HG03558 (cell line): ENCODE results near the gene EFCAB6.
"Not testable (repeated sequence)": the region's sequence is repeated elsewhere in the genome, so short reads cannot be mapped to it uniquely, and the experiment has no call there.

Source experiments
- ATAC-seq: cut with Tn5 transposase; IDR thresholded peaks from one replicate; pipeline ENCODE4 v1.9.1; 2021; ENCODE audit warnings: moderate number of reproducible peaks; ENCODE audit not compliant: unreplicated experiment; ENCODE audit errors: extremely low read depth

The EFCAB6 gene

DNA sequence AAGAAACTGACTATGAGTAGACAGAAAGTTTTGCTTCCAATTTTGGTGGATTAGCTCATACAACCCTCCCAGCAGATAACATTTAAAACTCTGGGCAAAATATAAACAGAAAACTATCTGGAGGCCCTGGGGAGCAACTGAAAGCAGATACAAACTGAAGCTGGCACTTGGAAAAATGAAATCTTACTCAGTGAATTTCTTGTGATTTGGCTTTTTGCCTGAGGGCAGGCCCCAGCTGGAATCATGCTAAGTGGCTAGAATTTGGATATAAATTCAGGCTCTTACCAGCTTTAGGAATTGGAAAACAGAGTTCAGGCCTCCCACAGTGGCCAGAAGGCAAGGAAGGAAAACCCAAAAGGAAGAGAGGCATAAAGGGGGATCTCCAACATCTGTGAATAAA is 85.8 kb downstream of the EFCAB6 start:
- ATAC-seq = no peak

DNA sequence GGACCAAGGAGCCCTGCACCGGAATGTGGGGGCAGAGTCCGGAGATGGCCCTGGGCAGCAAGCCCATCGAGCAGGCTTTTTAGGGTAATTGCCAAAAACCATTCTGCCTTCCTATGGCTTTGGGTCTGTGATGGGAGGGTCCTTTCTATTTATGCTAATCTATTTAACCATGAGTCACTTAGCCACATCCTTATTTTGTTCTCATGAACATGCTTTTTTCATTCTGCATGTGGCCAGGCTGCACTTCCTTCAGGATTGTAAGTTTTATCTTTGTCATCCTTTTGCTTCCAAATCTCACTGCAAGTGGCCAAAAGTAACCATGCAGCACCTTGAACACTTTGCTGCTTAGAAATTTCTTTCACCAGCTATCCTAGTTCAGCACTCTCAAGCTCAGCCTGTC is 88.3 kb downstream of the EFCAB6 start:
- no peak for ATAC-seq

DNA sequence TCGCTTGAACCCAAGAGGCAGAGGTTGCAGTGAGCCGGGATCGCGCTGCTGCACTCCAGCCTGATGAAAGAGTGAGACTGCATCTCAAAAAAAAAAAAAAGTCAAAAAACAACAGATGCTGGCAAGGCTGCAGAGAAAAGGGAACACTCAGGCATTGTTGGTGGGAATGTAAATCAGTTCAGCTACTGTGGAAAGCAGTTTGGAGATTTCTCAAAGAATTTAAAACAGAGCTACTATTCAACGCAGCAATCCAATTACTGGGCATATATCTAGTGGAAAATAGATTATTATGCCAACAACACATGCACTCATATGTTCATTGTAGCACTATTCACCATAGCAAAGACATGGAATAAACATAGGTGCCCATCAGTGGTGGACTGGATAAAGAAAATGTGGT is 89.7 kb downstream of the EFCAB6 start:
- no peak for ATAC-seq

DNA sequence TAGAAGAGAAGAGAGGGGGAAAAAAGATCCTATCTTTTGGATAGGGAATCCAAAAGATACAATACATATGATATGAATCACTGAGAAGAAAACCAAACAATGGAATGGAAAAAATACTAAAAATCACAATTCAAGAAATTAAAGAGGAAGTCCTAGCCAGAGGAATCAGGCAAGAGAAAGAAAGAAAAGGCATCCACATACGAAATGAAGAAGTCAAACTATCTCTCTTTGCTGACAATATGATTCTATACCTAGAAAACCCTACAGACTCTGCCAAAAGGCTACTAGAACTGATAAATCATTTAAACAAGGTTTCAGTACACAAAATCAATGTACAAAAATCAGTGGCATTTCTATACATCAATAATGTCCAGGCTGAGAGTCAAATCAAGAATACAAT is 91.4 kb downstream of the EFCAB6 start:
- no peak for ATAC-seq

DNA sequence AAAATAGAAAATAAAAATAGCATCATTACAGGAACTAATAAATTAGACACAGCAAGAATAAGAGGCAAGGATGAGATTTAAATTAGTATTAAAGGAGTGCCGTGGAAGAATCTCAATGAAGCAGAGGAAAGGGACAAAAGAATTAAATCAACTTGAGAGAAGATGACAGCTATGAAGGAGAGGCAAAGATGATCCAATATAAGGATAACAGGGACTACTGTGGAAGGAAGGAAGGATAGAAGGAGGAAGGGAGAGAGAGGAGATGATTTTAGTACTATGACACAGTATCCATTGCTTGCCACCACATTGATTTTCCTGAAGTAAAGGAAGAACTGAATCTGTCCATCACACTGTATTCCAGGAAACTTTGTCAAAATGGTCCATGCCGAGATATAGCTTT is 98.0 kb downstream of the EFCAB6 start:
- no peak for ATAC-seq

DNA sequence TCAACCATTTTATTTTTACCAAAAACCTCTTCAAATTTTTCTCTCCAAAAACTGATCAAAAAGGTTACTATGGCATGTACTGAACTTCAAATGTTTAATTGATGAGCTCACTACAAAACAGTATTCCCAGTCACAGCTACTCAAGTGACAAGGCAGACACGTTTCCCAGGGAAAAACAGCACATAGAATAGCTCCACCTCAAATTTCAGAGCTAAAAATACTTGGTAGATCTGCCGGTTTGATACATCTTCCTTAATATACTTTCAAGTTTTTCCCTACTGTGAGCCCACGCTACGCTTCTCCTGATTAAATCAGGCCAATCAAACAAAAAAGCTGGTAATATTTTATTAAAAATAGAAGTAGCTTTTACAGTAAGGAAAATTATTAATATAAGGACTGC is 100.4 kb downstream of the EFCAB6 start:
- no peak for ATAC-seq

DNA sequence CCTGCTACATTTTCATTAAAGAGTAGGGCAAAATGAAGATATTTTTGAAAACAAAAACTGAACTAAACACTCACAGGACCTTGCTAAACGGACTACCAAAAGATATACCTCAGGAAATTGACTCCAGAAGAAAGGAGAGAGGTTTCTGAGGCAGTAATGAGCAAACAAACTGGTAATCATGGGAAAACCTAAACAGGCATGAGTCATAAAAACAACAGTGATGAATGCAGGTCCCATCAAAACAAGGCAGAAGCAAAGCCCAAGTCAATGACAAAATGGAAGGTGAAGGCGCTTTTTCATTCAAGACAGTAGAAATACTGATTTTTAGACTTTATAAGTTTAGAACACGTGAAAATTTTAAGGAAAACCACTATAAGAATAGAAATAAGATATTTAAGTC is 104.5 kb downstream of the EFCAB6 start:
- no peak for ATAC-seq

DNA sequence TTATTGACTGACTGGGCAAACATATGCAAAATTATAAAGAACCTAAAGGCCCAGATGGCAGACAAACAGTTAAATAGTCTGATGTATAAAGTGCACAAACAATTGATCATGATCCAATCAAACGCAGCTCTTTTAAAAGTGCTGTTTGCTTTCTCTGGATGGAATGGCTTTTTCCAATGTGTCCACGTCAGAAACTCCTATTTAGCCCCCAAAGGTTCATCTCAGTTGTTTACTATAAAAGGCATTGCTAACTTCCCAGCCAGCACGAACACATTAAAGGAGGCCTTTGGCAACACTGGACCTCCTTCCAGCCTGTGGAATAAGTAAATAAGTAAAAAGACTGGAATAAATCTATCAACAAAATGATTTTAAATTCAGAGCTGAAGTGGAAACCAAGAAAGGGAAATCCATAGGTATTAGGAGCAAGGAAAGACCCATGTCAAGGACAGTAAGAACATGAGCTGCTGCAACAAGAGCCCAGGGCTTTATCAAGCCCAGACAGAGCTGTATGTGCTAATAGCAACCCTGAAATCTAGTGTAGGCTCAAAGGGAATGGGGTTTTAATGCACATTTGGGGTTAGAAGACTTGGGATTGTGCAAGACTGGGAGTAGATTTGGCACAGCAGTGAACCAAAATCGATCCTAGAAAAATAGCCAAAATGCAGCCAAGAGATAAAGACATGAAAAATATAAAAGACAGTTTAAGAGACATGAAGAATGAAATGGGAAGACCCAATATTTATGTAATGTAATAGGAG is 105.4 kb downstream of the EFCAB6 start:
- no peak for ATAC-seq

DNA sequence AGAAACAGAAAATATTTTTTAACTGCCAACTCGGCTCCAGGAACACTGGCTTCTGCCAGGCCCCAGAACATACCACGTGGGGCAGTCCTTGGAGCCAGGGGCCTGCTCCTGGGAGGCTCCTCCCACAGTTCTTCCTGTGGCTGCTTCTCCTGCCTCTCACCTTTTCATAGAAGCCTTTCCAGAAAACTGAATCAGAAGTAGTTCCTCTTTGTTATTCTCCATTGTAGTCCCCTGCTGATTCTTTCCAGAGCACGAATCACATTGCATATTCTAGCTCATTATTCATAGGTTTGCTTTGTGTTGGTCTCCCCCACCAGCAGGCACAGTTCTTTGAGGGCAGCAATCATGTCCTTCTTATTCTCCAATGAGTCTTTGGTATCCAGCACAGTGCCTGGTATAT is 106.0 kb downstream of the EFCAB6 start:
- ATAC-seq = no peak

DNA sequence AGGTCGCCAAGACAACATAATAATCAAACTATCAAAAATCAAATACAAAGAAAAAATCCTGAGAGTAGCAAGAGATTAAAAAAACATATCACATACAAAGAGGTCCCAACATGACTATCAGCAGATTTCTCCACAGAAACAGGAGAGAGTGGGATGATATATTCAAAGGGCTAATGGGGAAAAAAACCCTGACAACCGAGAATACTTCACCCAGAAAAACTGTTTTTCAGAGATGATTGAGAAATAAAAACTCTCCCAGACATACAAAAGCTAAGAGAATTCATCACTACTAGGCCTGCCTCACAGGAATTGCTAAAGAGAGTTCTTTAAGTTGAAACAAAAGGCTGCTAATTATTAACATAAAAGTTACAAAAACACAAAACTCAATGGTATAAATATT is 108.1 kb downstream of the EFCAB6 start:
- ATAC-seq = no peak

DNA sequence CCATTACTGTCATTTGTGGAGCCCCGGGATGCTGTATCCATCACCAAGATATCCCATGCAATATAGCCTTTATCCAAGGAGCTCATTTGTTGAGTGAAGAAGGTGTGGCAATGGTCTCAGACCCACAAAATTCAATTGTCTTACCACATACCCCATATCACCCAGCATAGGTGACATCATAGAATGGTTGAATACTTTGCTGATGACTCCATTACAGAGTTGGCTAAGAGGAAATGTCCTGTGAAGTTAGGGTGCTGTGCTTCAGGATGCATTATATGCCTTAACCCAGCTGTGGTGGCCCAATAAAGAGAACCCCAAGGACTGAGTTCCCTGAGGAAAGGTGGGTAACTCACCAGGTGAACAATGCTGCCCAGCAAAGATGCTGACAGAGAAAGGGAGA is 113.7 kb downstream of the EFCAB6 start:
- no peak for ATAC-seq

DNA sequence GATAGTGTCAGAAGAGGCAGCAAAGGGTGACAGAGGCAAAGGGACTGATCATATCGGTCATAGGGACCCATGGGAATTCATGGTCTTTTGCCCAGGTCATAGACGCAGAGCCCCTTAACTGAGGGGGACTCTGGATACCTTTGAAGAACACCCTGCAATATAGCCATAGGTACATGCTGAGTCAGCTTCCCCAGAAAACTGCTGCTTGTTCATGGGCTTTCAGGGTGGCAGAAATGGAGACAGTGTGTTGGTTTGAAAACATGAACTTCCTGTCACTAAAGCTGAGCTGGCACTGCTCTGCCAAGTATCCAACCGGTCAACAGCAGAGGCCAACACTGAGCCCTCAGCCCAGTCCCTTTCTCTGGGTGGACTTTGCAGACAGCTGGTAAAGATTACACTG is 114.2 kb downstream of the EFCAB6 start:
- ATAC-seq = no peak

DNA sequence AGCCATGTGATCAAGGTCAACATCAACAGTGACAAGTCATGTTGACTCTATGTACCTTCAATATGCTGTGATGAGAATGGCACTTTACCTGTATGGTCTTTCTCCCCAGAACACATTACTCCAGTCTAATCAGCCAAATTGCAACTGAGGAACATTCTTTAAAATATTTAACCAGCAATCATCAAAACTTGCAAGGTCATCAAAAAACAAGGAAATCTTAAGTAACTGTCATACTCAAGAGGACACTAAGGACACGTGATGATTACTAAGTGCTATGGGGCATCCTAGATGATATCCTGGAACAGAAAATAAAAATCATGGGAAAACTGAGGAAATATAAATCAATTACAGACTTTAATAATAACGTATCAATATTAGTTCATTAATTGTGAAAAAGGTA is 118.9 kb downstream of the EFCAB6 start:
- no peak for ATAC-seq

DNA sequence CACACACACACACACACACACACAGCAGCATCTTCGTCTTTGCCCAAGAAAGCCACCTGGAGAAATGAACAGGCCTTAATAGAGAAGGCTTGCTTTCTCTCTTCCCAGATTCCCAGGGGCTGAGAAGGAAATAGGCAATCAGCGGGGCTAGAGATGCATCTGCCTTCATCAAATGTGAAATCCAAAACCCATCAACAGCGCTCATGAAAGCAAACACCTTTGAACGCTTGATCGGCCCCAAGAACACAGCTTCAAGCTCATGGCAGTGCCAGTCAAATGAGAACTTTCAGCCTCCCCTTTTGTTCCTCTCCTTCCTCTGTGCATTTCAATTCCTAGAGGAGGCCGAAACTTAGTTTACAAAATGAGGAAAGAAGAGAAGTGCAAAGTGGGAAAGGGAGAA is 122.7 kb downstream of the EFCAB6 start:
- ATAC-seq = no peak

DNA sequence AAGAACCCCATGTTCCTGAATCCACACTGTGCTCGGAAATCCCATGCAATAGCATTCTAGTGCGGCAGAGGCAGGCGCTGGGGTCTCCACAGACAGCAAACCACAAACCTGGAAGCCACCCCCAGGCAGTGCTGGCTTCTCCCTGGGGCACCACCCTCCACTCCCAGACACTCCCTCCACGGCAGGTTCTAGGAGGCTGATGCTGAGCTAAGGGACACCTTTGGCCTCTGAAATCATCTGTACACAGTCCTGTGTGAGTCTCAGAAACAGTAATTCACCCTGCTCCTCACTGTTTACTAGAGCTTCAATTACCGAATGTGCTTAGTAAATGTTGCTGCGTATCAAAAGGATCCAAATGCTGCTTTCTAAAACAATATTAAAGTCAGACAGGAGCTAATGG is 129.3 kb downstream of the EFCAB6 start:
- ATAC-seq = no peak

DNA sequence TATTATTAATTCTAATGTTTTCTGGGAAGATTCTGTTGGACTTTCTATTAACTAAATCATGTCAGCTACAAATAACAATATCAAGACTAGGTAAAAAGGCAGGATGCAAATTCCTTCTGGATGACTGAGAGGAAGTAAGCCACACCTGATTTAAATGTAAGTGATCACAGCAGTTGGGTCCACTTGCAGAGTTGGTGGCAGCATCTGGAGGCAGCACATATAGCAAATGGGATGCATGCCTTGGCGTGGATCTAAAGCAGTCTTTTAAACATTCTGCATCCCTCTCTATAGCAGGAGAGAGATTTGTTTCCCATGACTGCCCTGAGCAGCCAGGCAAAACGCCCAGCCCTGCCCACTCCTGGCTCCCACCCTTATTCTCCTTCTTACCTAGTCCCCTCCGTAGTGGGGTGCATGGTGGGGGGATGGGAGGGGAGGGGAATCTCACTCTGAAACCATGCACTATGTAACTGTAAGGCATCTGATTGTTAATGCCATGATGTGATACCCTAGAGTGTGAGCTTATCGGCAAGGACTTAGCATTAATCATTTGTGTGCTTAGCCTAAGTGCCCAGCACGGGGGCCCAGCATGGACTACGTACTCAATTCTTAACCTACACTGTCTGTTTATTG is 130.3 kb downstream of the EFCAB6 start:
- no peak for ATAC-seq

DNA sequence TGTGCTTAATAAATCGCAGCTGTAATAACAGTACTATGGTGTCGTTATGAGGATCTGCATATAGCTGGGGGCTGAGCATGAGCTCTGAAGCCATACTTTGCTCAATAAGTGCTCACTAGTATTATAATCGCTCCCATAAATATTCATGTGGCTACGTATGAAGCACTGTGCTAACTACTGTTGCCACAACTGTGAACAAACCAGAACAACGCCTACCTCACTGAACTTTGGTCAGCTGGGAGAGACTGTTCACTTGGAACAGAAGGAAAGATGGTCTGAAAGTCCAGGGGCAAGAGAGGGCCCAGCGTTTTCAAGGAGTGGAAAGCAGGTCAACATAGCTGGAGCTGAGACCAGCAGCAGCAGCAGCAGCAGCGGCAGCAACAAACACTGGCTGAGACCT is 141.6 kb downstream of the EFCAB6 start:
- ATAC-seq = no peak

DNA sequence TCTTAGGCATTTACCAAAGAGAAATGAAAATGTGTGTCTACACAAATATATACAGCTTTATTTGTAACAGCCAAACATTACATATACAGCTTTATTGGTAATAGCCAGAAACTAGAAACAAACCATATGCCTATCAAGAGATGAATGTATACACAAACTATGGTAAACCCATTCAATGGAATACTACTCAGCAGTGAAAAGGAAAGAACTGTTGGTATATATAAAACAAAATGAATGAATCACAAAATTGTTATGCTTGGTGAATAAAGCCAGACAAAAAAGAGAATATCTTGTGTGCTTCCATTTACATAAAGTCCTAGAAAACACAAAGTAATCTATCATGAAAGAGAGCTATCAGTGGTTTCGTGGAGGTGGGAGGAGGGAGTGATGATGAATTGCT is 142.9 kb downstream of the EFCAB6 start:
- ATAC-seq = no peak

DNA sequence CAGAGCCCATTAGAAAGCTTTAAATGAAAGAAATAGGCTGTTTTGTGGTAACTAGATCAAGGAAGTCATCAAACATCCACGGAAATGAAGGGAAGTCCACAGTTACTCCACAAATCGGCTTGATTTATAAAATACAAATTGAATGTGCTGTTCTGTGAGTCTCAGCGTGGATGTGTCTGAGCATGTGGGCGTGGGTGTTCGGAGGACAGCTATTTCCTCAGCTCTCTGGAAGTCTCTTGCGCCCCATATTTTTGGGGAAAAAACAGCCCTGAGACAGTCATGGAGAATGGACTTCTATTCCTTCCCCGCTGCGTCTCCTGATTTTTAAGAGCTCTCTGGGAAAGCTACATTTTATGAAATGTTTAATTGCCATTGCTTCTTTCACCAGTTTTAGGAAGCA is 144.4 kb downstream of the EFCAB6 start:
- no peak for ATAC-seq

DNA sequence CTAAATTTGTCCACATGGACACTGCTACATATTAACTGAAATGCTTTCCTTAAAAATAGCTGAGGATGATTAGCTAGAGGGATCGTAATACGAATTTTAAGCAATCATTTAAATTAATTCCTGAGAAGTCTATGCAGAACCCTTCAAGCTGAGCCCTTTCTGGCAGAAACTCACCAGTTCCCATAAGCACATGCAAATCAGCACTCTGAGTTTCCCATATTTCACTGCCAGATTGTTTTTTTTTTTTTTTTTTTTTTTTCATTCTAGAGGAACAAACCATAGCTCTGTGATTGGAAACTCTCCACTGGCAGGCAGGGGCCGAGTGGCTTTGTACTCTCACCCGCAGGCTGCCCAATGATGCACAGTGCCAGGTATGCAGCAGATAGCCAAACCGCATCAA is 145.6 kb downstream of the EFCAB6 start:
- no peak for ATAC-seq

DNA sequence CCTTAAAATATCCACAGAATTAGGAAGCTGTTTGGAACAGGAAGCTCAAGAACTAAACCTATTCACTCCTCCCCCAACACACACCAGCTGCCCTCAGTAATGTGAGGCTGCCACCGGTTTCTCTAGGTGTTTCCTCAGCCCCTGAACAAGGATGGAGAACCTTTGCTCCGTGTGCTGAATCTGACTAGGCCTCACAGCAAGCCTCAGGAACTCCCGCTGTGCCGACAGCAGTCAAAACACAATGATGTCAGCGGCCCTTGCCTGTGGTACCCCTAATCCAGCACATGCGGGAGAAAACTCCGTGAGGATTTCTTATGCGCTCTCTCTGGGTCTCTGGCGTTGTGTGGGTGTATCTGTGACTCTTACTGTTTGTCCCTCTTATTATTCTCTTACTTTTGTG is 153.3 kb downstream of the EFCAB6 start:
- no peak for ATAC-seq

DNA sequence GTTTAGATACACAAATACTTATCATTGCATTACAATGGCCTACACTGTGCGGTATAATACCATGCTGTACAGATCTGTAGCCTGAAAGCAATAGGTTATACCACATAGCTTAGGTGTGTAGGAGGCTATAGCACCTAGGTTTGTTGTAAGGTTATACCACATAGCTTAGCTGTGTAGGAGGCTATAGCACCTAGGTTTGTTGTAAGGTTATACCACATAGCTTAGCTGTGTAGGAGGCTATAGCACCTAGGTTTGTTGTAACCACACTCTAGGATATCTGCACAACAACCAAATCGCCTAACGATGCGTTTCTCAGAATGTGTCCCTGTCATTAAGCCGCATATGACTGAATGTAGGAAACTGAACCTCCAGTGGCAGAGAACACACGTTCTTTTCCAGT is 155.5 kb downstream of the EFCAB6 start:
- not testable (repeated sequence) for ATAC-seq
